Glomerular endothelial cell (primary cell): Measurements from ENCODE around the gene WFDC6. TPM values are rescaled to one million over a fixed set of nuclear protein-coding genes. Genes with fewer than 3 reads are reported as not detected.
"Not testable (repeated sequence)": the region's sequence is repeated elsewhere in the genome, so short reads cannot be mapped to it uniquely, and the experiment has no call there.

Experiments used
- DNase-seq: peaks from one replicate; pipeline ENCODE4 v3.0.0-alpha.2; 2011; ENCODE audit warnings: low read depth, low spot score; ENCODE audit errors: extremely low read depth
- total RNA-seq: library from RNA; depleted of rRNA; stranded (reverse); fragments of >200 nt; gene quantifications from 2 replicates; pipeline ENCODE4 v1.2.3, GENCODE V29; 2015

Gene WFDC6
- total RNA-seq, result not detected in 2 replicates

DNA sequence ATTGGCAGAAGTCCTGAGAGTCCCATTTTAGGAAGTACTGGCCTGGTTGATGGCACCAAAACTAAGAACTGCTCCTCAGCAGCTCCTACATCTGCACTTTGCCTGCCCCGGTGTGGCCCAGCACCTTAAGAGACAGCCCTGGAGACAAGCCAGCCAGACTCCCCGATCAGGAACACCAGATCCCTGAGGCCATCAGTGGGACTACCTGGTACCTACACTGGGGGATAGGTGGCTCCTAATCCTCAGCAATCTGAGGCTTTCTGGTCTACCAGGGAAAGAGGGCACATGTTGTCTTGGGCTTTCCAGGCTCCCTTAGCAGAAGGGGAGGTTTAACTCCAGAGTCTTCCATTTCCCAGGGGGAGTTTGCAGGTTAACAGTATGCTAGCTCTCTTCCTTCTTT, at the start of gene WFDC6:
Gene WFDC6, minus strand, starts transcription at position 101 of the 400 bp plus-strand sequence. Its CDS starts 75 bp downstream, at position 26.
- no peak for DNase-seq

DNA sequence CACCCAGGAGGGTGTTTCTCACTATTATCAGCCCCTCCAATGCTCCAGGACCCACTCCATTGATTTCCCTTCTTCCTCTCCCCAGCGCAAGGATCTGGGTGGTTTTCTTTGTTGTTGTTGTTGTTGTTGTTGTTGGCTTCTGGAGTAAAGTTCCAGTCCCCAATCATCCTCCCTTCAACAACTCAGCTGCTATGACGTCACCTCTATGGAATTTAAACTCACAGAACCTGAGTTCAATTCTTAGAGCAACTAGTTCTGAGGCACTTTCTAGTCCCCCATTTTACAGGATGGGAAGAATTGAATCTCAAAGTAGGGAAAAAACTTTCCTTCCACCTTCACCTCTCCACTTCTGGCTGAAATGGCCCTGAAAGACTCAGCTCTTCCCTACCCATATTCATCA, 49.5 kb upstream of the WFDC6 start:
- DNase-seq, result no peak

DNA sequence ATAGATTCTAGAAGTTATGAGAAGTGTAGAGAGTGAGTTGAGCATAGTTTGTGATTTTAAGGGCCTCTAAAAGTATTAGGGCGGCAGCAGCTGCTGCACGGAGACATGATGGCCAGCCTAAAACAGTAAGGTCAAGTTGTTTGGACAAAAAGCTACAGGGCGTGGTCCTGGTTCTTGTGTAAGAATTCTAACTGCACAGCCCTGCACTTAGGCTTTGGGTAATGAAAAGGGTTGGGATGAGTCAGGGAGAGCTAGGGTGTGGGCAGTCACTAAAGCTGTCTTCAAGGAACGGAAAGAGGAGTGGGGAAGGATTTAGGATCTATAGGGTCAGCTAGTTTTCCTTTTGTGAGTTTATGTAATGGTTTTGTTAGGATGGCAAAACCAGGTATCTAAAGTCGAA, 46.7 kb upstream of the WFDC6 start:
- DNase-seq, result not testable (repeated sequence)

DNA sequence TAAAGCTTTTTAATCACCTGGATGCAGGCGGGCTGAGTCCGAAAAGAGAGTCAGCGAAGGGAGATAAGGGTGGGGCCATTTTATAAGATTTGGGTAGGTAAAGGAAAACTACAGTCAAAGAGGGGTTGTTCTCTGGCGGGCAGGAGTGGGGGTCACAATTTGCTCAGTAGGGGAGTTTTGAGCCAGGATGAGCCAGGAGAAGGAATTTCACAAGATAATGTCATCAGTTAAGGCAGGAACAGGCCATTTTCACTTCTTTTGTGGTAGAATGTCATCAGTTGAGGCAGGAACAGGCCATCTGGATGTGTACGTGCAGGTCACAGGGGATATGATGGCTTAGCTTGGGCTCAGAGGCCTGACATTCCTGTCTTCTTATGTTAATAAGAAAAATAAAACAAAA, 45.0 kb upstream of the WFDC6 start:
- DNase-seq, result not testable (repeated sequence)

DNA sequence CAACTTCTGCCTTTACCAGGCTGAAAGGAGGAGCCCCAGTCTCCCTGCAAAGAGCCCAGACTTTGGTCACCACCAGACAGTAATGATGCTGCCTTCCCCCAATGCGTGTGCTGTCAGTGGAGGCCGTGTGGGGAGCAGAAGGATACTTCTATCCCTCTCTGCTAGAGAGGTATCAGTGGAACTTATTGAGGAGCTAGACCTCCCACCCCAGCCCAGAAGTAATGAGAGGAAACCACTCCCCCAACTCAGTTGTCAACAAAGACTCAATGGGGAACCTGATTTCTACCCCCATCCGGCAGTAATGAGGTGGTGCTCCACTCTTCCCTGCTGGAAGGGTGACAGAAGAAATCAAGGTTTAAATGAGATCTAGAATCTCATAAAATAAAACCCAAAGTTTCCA, 44.2 kb upstream of the WFDC6 start:
- no peak for DNase-seq

DNA sequence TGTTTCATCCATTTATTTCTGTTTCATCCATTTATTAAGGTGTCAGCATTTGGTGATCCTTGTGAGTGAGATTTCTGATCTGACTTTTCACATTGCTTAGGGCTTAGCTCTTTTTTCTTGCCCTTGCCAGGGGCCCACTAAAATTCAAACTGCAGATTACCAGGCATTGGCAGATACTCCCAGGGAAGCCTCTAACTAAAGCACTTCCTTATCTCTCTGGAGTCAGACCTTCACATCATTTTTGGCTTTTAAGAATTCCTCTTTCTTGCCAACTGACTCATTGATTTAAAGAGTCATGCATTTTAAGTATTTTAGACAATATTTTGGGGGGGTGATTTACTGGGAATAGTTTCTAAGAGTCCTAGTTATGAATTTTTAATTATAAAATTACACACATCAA, 42.4 kb upstream of the WFDC6 start:
- no peak for DNase-seq

DNA sequence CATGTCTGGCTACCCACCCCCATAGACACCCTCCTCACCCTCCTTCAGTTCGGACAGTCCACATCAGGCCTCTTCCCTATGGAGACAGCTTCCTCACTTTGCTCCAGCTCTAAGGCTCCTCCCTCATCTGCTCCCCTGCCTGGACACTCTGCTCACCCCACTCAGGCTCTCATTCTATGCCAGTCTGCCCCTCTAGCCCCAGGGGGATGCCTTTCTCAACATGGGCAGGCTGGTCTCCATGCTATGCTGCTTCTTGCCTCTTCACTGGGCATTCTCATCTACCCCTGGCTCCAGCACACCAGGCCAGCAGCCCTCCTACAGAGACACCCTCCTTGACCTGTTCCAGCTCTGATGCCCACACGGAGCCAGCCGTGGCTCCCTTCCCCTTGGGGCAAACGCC, 39.9 kb upstream of the WFDC6 start, which contains the start of gene WFDC8:
Gene WFDC8, minus strand, starts transcription at position 101 of the 400 bp plus-strand sequence. Its CDS starts 37 bp downstream, at position 64.
- DNase-seq, result no peak

DNA sequence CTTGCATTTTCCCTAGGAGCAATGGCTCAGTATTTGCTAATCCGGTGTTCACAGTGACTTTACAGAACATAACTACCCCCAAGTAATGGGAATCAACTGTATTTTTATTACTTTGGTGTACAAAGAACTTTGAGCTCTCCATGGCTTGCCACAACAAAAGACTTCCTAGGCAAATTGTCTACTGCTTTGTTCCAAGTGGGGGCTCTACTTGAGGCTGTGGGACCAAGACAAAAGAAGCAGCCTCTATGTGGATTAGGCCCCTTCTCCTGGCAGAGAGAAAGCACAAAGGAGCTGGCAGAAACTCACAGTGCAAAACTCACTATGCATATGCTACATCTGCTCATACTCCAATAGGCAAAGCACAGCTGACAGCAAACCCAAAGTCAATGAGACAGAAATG, 38.9 kb upstream of the WFDC6 start:
- DNase-seq, result no peak

DNA sequence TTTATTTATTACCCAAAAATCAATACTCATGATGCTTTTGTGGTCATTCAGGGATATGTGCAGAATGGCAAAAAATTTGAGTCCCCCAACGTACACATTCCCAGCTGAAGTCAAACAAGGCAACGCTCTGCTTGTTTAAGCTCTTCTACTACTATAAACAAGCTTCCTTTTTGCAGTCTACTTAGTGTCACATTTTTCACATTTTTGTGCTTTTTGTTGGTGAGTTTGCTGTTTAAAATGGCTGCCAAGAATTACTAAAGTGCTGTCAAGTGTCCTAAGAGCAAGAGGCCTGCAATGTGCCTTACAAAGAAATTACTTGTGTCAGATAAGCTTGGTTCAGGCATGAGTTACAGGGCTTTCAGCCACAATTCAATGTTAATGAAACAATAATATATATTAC, 37.7 kb upstream of the WFDC6 start:
- DNase-seq, result no peak

DNA sequence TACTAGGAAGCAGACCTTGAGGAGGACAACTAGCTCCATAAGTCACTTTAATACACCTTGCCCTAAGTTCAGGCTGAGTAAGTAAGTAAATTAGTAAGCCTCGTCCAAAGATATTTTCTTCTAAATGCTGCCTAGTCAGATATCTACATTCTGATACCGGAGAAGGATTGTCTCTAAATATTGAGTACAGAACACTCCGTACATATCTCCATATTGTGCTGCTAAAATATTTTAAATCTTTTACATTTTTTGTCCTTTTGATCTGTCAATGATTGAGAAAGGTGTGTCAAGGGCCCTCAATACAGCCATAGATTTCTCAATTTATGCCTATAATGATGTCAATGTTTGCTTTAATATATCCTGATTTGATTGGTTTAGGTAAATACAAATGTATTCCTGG, 36.6 kb upstream of the WFDC6 start:
- no peak for DNase-seq

DNA sequence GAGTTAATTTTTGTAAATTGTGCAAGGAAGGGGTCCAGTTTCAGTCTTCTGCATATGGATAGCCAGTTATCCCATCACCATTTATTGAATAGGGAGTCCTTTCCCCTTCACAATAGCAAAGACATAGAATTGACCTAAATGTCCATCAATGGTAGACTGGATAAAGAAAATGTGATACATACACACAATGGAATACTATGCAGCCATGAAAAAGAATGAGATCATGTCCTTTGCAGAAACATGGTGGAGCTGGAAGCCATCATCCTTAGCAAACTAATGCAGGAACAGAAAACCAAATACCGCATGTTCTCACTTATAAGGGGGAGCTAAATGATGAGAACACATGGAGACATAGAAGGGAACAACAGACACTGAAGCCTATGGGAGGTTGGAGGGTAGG, 30.4 kb upstream of the WFDC6 start:
- DNase-seq, result not testable (repeated sequence)

DNA sequence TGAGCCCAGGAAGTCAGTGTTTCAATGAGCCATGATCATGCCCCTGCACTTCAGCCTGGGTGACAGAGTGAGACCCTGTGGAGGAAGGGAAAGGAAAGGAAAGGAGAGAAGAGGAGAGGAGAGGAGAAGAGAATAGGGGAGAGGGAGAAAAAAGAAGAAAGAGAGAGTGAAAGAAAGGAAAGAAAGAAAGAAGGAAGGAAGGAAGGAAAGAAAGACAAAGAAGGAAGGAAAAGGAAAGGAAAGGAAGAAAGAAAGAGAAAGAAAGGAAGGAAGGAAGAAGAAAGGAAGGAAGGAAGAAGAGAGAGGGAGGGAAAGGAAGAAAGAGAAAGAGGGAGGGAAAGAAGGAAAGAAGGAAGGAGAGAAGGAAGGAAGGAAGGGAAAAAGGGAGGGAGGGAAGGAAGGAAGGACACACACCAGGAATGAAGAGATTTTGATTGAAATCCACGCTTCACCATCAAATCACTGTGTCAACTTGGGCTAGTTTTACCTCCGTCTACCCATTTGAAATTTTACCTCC, 25.5 kb upstream of the WFDC6 start:
- no peak for DNase-seq

DNA sequence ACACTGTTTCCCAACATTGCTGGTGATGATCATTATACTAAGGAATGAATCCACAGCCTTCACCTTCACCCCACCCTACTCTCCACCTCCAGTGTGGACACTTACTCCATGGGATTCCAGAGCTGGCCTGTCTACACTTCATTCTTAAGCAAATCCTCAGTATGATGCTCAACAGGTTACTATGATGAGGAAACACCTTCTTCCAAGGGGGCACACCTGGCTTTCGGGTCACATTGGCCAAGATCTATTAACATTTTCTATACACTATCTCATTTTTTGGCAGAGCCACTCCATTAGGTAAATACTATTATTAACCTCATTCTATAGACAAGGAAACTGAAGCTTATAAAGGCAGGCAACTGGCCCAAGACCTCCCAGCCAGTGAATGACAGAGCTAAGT, 15.9 kb upstream of the WFDC6 start:
- no peak for DNase-seq

DNA sequence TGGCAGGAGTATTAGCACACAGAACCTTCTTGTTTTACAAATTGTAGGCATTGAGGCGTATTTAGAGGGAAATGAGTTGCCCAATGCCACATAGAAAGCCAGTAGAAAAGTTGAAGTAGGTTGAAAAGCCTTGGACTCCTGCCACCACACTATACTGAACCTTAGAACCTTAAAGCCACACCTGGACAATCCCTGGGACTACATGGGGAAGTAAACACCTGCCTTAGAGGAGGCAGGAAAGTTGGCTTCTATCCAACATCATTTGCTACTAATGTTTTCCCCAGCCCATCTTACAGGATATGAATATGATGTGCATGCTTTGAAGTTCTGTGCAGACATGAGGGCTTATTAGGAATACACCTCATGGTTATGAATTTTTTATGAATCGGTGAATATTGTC, 13.2 kb upstream of the WFDC6 start:
- no peak for DNase-seq

DNA sequence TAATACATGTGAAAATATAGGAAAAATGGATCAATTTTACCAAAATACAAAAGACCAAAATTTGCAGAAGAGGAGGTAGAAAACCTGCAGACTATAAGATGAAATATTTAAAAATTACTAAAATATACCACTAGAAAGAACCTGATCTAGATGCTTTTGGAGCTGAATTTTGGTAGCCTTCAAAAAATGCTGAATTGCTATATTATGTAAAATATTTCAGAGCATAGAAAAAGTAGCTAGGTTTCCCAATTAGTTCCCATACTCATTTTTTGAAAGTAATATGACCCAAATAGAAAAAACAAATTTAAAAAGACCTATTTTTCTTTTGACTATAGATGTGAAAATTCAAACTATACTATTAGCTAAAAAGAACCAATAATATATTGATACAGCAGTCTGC, 11.5 kb upstream of the WFDC6 start:
- no peak for DNase-seq

DNA sequence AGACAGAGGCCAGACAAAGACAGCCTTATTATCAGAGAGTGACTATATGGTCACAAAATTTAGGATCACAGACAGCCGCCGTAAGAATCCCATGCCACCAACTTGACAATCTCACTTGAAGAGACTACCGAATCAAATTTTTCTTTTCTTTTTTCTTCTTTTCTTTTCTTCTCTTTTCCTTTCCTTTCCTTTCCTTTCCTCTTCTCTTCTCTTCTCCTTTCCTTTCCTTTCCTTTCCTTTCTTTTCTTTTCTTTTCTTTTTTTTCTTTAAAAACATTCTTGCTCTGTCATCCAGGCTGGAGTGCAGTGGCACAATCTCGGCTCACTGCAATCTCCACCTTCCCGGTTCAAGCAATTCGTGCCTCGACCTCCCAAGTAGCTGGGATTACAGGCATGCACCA, 9.1 kb upstream of the WFDC6 start:
- DNase-seq, result no peak

DNA sequence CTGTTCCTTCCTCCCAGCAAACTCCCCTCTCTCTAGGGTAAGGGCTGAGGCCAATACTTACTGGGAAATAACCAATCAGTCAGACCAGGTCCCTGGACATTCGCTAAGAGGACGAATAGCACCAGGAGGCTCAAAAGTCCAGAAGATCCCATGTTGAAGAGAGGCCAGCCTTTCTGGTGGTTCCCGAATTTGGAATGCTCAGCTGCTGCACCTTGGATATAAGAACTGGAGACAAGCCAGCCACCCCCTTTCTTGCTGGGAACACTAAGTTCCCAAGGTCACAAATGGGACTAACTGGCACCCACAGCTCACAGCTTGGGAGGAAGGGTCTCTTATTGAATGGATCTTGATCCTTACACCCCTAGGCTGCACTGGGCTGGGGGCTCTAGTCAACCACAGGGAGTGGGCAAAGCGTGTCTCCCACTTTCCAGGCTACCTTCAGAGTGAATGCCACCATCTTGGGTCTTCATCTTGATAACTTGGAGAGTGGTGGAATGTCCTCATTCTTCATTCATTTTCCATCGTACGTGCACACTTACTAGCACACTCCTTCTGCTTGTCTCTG, 8.0 kb upstream of the WFDC6 start, which contains the start of gene EPPIN:
Gene EPPIN, minus strand, starts transcription at position 196 of the 565 bp plus-strand sequence. Its CDS starts 44 bp downstream, at position 152.
- DNase-seq, result no peak

DNA sequence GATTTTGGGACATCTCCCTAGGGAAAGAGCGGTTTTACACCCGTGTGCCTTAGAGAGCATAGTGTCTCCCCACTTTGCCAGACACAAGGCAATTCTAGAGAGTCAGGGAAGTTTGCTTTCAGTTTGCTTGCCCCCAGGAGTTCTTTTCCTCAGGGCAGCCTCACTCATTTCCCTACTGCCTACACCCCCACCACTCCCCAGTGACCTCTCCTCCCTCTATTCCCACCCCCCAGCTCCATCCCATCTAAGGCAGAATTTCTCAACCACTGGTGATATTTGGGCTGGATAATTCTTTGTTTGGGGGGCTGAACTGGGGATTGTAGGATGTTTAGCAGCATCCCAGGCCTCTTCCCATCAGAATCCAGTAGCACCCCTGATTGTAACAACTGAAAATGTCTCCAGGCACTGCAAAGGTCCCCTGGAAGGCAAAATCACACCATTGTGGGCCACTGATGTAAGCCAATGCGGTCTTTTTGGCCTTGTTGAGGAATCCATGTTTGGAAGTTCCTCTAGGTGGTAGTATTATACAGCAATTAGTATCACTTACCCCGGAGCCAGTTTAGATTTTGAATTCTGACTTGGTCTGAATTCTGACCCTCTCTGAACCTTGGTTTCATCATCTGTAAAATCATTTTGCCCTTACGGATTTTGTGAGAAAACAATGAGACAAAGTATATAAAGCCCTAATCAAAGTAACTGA, 6.6 kb upstream of the WFDC6 start:
- DNase-seq, result no peak

DNA sequence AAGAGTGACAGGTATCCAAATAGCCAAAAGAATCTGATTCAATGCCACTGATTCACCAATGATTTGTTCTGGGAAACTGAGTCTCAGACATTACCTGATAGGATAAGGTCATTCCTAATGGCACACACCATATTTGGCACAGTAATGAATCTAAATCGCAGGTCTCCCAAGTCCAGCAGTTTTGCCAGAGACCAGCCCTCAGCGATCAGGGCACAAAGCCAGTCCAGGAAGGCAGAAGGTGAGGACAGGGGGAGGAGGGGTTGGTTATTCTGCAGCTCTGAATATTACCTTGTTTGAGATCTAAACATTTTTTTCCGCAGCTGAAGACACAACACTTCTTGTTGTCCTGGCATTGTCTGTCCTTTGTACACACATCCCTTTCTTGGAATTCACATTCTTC, 6.1 kb upstream of the WFDC6 start:
- no peak for DNase-seq

DNA sequence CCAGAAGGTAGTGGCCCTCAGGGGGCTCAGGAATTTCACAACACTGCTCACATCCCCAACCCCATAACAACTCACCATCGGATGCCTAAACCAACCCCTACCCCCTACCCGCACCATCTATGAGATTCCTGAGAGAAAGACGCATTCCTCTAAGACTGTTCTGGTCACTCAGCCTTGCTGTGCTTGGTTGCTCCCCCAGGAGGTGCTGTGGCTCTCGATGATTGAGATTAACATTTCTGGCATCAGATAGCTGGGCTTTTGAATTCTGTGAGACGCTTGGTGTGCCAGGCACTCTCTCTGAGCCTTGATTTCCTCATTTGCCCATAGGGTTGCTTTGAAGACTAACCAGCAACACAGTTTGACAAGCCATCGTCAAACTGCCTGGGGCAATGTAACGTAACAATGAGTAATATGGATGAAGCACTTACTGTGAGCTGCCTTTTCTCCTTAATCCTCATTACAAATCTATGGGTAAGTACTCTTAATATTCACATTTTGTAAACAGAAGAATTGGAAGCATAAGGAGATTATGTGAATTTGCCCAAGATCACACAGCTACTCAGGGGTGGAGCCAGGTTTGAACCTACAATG, 978 bp downstream of the WFDC6 start:
- no peak for DNase-seq

DNA sequence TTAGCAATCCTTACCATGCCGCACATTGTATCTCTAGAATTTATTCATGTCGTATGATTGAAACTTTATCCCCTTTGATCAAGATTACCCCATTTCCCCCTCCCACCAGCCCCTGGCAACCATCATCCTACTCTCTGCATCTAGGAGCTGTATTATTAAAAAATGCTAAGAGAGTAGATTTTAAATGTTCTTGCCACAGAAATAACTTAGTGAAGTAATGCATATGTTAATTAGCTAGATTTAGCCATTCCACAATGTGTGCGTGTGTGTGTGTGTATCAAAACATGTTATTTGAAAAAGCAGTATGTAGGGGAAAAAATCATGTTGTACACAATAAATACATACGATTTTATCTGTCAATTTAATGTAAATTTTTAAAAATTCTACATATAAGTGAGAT, 12.0 kb downstream of the WFDC6 start:
- no peak for DNase-seq

DNA sequence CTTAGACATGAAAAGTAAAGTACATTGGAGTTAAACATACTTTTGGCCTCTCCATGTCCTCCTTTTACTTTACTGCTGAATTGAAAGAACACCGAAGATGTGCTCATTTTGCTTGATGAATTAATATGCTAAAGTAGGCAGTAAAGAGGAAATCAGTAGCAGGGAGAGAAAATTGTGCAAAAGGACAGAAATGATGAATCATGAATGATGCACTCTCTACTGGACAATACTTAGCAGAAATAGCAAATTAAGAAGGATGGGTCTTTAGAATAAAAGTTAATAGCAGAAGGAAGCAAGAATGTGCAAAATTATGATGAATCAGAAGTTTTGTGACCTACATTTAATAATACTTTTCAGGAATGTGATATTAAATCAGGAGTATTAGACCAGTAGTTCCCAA, 15.5 kb downstream of the WFDC6 start:
- DNase-seq, result no peak
